HUES64 (cell line): ENCODE measurements around the gene USH2A.

Experiments used
- H3K27ac ChIP-seq: 2 replicates; pipeline ENCODE4 v1.7.0; 2013; ENCODE audit warnings: low read depth, low read length, inconsistent platforms
- H3K27me3 ChIP-seq: 2 replicates; pipeline ENCODE4 v1.6.1; 2013; ENCODE audit warnings: mild to moderate bottlenecking, low read length; ENCODE audit not compliant: insufficient read depth
- H3K36me3 ChIP-seq: 2 replicates; pipeline ENCODE4 v1.6.1; 2013; ENCODE audit warnings: mild to moderate bottlenecking, low read length; ENCODE audit not compliant: insufficient read depth
- H3K4me1 ChIP-seq: 2 replicates; pipeline ENCODE4 v1.6.1; 2013; ENCODE audit warnings: mild to moderate bottlenecking, low read length, moderate library complexity; ENCODE audit not compliant: insufficient read depth
- H3K4me3 ChIP-seq: 2 replicates; pipeline ENCODE4 v1.5.1; 2013; ENCODE audit warnings: mild to moderate bottlenecking, low read length, moderate library complexity
- H3K9ac ChIP-seq: 2 replicates; pipeline ENCODE4 v1.6.1; 2013; ENCODE audit warnings: mild to moderate bottlenecking, low read depth, low read length
- H3K9me3 ChIP-seq: 2 replicates; pipeline ENCODE4 v1.6.1; 2013; ENCODE audit warnings: low read depth, low read length; ENCODE audit not compliant: insufficient read depth
- WGBS: fragments of 150-250, 120-280 bp; methylation state at CpG from one replicate; pipeline ENCODE4 v1.1.7; 2013; ENCODE audit warnings: missing lambda C conversion rate; 5-methylcytosine and 5-hydroxymethylcytosine counted together

Gene USH2A

DNA sequence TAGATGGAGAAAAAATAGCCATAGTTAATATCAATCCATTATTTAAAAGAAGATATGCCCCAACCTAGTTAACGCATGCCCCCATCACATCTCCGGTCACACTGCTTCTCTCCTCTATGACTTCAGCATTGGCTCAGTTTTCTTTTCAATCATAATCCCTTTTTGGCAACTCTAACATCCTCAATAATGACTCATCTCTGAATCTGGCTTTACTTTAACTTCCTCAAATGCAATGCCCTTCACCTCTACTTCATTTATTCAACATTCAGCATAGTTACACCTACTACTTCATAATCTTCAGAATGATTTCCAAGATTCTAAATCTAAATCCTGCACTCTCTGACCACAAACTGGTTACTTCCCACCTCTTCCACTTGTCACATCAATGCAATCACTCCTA is 417.3 kb downstream of the USH2A start:
- no peaks in the 10 kb centered on the region for H3K9me3 ChIP-seq
- no peaks in the 10 kb centered on the region for H3K27me3 ChIP-seq
- no peak overlapping the region for H3K9ac ChIP-seq
- no peak overlapping the region for H3K27ac ChIP-seq
- no peak overlapping the region for H3K4me3 ChIP-seq
- H3K36me3 ChIP-seq, result no peaks in the 10 kb centered on the region
- 97% methylated on average over 2 of the region's 2 CpGs for WGBS
- H3K4me1 ChIP-seq, result no peaks in the 10 kb centered on the region

DNA sequence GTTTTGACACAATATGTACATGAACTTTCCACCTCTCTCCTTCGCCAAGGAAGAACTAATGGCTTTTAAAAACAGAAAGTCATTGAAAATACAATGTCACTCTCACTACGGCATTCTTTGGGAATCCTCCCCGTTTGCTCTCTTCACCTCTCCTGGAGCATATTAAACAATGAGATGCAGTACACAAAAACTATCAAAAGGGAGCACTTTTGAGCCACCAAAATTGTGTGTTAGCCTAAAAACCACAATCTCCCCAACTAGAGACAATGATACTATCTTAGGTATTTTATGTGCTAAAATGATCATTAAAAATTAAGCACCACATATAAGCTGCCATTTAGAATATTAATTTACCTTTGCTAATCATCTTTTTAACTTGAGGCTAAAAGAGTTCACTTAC is 430.6 kb downstream of the USH2A start:
- H3K9ac ChIP-seq, result no peak overlapping the region
- H3K27ac ChIP-seq, result no peak overlapping the region
- H3K27me3 ChIP-seq, result no peaks in the 10 kb centered on the region
- H3K36me3 ChIP-seq, result no peaks in the 10 kb centered on the region
- H3K4me3 ChIP-seq, result no peak overlapping the region
- no peaks in the 10 kb centered on the region for H3K9me3 ChIP-seq
- no peaks in the 10 kb centered on the region for H3K4me1 ChIP-seq
- 59% methylated on average over 3 of the region's 3 CpGs for WGBS

DNA sequence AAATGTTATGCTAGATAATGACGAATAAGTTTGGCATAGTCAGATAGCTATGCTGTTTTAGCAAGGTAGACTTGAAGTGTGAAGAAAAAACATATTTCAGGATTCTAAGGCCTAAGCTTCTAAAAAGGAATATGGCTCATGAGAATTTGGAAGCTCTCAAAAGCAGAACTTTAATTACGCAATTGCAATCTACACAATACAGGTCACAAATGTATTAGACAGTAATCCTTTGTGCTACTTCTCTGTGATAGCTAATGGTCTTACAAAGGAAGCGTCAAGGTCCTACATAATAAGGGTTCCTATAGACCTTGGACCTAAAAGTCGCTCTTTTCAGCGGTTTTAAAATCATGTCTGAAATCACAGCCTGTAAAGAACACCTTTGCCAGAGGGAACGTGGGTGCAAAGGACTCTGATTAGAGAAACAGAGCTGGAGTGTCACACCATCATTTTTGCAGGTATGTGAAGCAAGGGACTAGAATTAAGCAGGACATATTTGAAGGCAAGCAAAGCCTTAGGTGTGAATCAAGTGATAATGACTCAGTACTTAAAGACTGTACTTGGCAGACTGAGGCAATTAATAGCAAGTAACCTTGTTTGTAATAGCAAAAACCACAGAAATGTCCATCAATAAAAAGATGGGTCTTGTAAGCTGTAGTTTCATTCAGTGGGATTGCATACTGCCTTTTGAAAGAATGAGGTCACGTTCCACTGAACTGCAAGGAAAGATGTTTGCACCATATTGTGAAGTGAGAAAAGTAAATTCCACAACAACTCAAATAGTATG is 436.0 kb downstream of the USH2A start:
- Histone ChIP-seq H3K9ac (no peak overlapping the region), H3K27me3 (no peaks in the 10 kb centered on the region), H3K36me3 (no peaks in the 10 kb centered on the region), H3K4me1 (no peaks in the 10 kb centered on the region), H3K9me3 (no peaks in the 10 kb centered on the region), H3K4me3 (no peak overlapping the region), H3K27ac (no peak overlapping the region)
- WGBS, result 89% methylated on average over 7 of the region's 7 CpGs

DNA sequence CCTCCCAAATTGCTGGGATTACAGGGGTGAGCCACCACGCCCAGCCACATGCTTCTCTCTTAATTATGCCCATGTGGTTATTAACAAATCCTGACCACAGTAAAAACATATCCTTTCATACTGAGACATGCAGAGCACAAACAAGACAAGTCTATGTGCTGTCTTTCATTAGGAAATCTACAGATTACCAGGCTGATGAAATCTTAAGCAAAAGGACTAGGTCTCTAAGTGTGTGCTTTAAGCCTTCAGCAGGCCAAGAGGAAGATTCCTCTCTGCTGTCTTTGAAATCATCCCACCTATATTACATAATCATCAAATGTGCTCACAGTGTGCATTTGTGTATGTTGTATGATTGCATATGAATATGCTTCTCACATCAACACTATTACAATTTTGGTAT is 436.8 kb downstream of the USH2A start:
- Histone ChIP-seq H3K4me3 (no peak overlapping the region), H3K9ac (no peak overlapping the region), H3K27ac (no peak overlapping the region), H3K27me3 (no peaks in the 10 kb centered on the region), H3K36me3 (no peaks in the 10 kb centered on the region), H3K9me3 (no peaks in the 10 kb centered on the region), H3K4me1 (no peaks in the 10 kb centered on the region)
- WGBS, result 82% methylated on average over 1 of the region's 1 CpG

DNA sequence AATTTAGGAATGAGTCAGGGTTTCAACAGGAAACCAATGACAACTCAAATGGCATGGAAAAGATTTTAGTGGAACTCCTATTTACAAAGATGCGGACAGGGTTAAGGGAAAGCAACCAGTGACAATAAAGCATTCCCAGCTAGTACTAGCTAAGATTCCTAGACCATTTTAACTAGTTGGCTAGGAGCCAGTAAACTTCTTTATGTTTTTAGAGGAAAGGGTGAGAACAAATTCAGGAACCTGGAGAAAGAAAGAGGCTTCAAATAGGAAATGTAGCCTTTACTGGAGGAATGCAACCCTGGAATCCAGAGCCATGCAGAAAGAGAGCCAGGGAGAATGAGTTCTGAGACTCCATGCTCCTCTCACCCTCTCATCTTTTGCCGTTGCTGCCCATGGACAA is 439.6 kb downstream of the USH2A start:
- no peaks in the 10 kb centered on the region for H3K4me1 ChIP-seq
- H3K9me3 ChIP-seq, result no peaks in the 10 kb centered on the region
- no peaks in the 10 kb centered on the region for H3K36me3 ChIP-seq
- H3K27me3 ChIP-seq, result no peaks in the 10 kb centered on the region
- WGBS, result 82% methylated on average over 2 of the region's 2 CpGs
- no peak overlapping the region for H3K9ac ChIP-seq
- no peak overlapping the region for H3K27ac ChIP-seq
- no peak overlapping the region for H3K4me3 ChIP-seq

DNA sequence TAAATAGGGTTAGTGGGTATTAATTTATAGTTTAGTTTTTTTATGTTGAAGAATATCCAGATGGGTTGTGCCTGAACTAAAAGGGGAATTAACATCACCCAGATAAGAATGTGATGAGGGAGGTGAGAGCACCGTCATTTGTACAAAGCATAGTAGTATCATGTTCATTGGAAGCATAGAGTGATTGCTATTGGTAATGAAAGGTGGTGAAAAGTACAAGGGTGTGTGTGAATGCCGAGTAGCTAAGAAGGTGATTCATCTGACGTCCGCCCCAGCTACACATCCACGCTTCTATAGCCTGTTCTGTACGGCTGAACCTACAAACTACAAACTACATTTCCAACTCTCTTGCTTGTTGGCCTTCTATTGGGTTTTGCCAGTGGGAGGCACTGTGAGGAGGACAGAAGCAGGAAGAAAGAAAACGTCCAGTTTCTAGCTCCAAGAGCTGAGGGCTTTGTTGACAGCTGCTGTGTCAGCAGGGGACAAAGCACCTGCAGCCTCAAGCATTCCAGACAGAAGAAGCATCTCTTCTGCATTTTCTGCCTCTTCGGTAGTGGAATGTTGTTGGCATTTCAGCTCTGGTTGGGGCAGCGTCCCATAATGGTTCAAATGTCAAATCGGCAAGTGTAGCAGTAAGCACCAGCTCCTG is 451.3 kb downstream of the USH2A start:
- 88% methylated on average over 10 of the region's 10 CpGs for WGBS
- H3K27ac ChIP-seq, result no peak overlapping the region
- no peak overlapping the region for H3K4me3 ChIP-seq
- no peak overlapping the region for H3K9ac ChIP-seq
- H3K27me3 ChIP-seq, result no peaks in the 10 kb centered on the region
- no peaks in the 10 kb centered on the region for H3K9me3 ChIP-seq
- no peaks in the 10 kb centered on the region for H3K36me3 ChIP-seq
- H3K4me1 ChIP-seq, result no peaks in the 10 kb centered on the region

DNA sequence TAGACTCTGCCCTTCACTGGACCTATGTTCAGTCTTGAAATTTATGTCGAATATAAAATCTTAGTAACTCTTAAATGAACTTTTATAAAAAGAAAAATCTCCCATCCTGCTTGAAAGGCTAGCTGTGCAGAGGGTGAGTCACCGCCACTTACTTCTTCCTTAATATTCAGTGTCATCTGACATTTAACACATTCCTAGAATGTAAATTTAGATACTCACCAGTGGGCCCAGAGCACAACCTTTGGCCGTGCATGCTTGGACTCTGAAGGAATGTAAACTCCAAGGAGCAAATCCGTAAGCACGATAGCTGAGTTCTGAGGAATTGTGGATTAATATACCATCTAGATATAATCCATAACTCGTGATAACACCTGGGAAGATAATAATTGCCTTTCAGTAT is 452.8 kb downstream of the USH2A start:
- H3K27ac ChIP-seq, result no peak overlapping the region
- no peaks in the 10 kb centered on the region for H3K27me3 ChIP-seq
- 78% methylated on average over 3 of the region's 6 CpGs for WGBS
- no peak overlapping the region for H3K4me3 ChIP-seq
- H3K9ac ChIP-seq, result no peak overlapping the region
- no peaks in the 10 kb centered on the region for H3K4me1 ChIP-seq
- H3K36me3 ChIP-seq, result no peaks in the 10 kb centered on the region
- H3K9me3 ChIP-seq, result no peaks in the 10 kb centered on the region

DNA sequence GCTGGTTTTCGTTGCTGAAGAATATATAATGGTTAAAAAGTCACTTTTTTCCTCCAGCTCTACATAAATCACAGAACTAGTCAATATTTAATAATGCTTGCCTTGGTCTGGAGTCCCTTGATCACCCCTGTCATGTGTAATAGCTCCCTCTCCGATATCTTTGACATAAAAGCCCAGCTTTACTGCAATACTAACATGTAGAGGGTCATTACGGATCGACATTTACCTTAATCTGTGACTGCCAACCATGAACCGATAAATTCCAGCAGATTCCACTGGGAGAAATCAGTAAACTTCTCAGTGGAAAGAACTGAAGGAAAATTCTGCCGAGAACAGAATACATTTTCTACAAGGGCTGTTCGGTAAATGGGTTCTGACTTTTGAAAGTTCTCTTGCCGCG is 459.6 kb downstream of the USH2A start:
- Histone ChIP-seq H3K27me3 (no peaks in the 10 kb centered on the region), H3K4me1 (peaks cover 4% of the 10 kb centered on the region; the same call in 1 of the 2 replicates), H3K9ac (no peak overlapping the region), H3K9me3 (no peaks in the 10 kb centered on the region), H3K27ac (no peak overlapping the region), H3K36me3 (no peaks in the 10 kb centered on the region), H3K4me3 (no peak overlapping the region)
- WGBS, result 92% methylated on average over 8 of the region's 9 CpGs

DNA sequence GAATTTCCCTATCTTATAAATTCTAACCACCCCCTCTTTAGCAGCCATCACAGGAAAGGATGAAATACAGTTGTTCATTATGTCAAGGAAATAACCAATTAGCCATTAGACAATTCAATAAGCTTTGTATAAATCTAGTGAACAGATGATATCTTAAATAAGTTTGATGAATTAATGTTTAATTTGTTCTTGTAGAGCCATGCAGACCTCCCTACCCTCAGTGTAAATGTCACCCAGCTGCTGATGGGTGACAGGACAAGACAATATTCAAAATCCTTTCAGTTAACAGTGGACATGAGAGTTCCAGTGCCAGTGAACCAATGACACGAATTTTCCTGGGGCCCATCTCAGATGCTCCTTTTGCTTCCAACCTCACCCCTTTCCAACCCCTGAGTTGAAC is 460.2 kb downstream of the USH2A start:
- H3K4me1 ChIP-seq, result peaks cover 4% of the 10 kb centered on the region; the same call in 1 of the 2 replicates
- no peaks in the 10 kb centered on the region for H3K9me3 ChIP-seq
- H3K4me3 ChIP-seq, result no peak overlapping the region
- H3K27ac ChIP-seq, result no peak overlapping the region
- no peaks in the 10 kb centered on the region for H3K27me3 ChIP-seq
- 91% methylated on average over 1 of the region's 1 CpG for WGBS
- no peaks in the 10 kb centered on the region for H3K36me3 ChIP-seq
- no peak overlapping the region for H3K9ac ChIP-seq

DNA sequence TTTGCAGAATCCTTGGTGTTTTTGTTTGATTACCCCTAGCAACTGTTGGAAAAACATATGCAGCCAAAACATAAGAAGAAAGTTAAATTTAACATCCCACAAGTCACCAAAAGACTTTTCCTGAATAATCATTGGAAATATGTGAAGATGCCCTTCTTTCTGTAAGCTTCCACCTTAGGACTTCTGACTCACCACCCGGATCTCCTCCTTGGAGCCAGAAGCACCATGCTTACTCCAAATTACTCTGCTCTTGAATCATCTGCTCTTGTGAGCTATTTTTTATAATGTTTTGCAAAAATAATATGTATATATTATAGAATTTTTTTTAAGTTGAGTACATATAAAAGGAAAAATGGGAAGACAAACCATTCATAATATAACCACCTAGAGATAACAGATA is 464.4 kb downstream of the USH2A start:
- Histone ChIP-seq H3K36me3 (no peaks in the 10 kb centered on the region), H3K4me3 (no peak overlapping the region), H3K4me1 (peaks cover 4% of the 10 kb centered on the region; the same call in 1 of the 2 replicates), H3K9ac (no peak overlapping the region), H3K27me3 (no peaks in the 10 kb centered on the region), H3K27ac (no peak overlapping the region), H3K9me3 (no peaks in the 10 kb centered on the region)
- WGBS, result 73% methylated on average over 1 of the region's 1 CpG

DNA sequence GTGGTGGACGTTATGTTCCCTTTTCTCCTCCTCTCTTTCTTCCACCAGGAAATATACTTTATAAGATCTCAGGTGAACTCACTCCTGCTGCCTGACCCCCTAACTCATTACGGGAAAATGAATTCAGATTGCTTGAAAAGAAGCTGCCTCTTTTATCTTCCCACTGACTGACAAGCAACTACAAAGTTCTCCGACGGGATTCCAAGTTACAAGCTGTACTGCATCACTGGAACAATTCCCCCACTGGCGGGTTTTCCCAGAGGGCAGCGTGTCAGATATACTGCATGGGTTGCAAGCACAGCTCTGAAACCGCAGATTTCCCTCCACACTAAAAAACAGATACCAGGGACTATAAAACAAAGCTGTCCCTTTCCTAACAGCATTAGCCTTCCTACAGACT is 465.6 kb downstream of the USH2A start:
- Histone ChIP-seq H3K27ac (no peak overlapping the region), H3K4me1 (peaks cover 4% of the 10 kb centered on the region; the same call in 1 of the 2 replicates), H3K9me3 (no peaks in the 10 kb centered on the region), H3K9ac (no peak overlapping the region), H3K36me3 (no peaks in the 10 kb centered on the region), H3K27me3 (no peaks in the 10 kb centered on the region), H3K4me3 (no peak overlapping the region)
- WGBS, result 85% methylated on average over 7 of the region's 7 CpGs
